HCT116 (cell line): Measurements from ENCODE around the gene PPFIBP1. TPM values are rescaled to one million over a fixed set of nuclear protein-coding genes. Genes with fewer than 3 reads are reported as not detected.

Source experiments
- ATAC-seq: fragments of 200-7000 bp; cut with Tn5 transposase; 2 replicates; pipeline ENCODE4 v1.9.1; 2020; ENCODE audit warnings: mild to moderate bottlenecking, moderate library complexity
- BruUV-seq: library from RNA; stranded (reverse); fragments of 400-500 nt; replicated peaks from 2 replicates; lab custom pipeline; 2021; lab: Mats Ljungman, UMichigan
- CTCF ChIA-PET: fragments of 300-600 bp; sonication (Branson Sonifier 250); formaldehyde crosslinking; loops from one replicate; lab custom pipeline; 2021; ENCODE audit warnings: antibody characterized with exemption; lab: Charles Lee
- POLR2A ChIA-PET: fragments of 300-600, 350-600 bp; sonication (Branson Sonifier 250); formaldehyde crosslinking; loops from one replicate; lab custom pipeline; 2021; ENCODE audit warnings: antibody characterized with exemption; lab: Charles Lee
- RAD21 ChIA-PET, 2 experiments: fragments of 300-600 bp; sonication (Branson Sonifier 250); formaldehyde crosslinking; loops; one replicate each; lab custom pipeline; 2023; ENCODE audit warnings: low total read pairs in 2 of 2; ENCODE audit not compliant: uncharacterized antibody in 2 of 2, unreplicated experiment in 2 of 2, low non-redundant PET in 1 of 2; lab: Charles Lee
- DNase-seq: peaks from one replicate; pipeline ENCODE4 v3.0.0-alpha.2; 2010; ENCODE audit warnings: low read depth, low spot score
- H2AFZ ChIP-seq: fragments of 200-600 bp; shearing (Covaris generic), sonication (generic); 2 replicates; pipeline ENCODE4 v1.6.1; 2017; ENCODE audit warnings: low read depth, mixed run types, mixed read lengths, antibody characterized with exemption, low read length; ENCODE audit not compliant: poor library complexity, severe bottlenecking
- H3K27ac ChIP-seq: 2 replicates; pipeline ENCODE4 v1.5.1; 2012; ENCODE audit warnings: low read depth, low read length
- H3K27me3 ChIP-seq: fragments of 200-600 bp; sonication (generic); 2 replicates; pipeline ENCODE4 v1.6.1; 2016; ENCODE audit warnings: mixed run types, low read length, mixed read lengths; ENCODE audit not compliant: insufficient read depth
- H3K36me3 ChIP-seq, 2 experiments: fragments of 200-500 bp in 1 of 2; fragments of 200-600 bp in 1 of 2; sonication (Bioruptor generic) in 1 of 2; sonication (generic) in 1 of 2; 2 replicates each; pipeline versions ENCODE4 v1.5.1 to v1.6.1; 2014 to 2016; ENCODE audit warnings: low read length in 2 of 2, inconsistent platforms in 1 of 2, mixed read lengths in 1 of 2, mixed run types in 1 of 2; ENCODE audit not compliant: insufficient read depth in 2 of 2, control insufficient read depth in 1 of 2
- H3K4me1 ChIP-seq, 2 experiments: fragments of 200-600 bp in 1 of 2; sonication (generic) in 1 of 2; 2 replicates each; pipeline versions ENCODE4 v1.5.1 to v1.6.1; 2012 to 2017; ENCODE audit warnings: low read length in 2 of 2, inconsistent platforms in 1 of 2, mild to moderate bottlenecking in 1 of 2, mixed read lengths in 1 of 2, mixed run types in 1 of 2, moderate library complexity in 1 of 2; ENCODE audit not compliant: insufficient read depth in 2 of 2, control insufficient read depth in 1 of 2
- H3K4me2 ChIP-seq: fragments of 200-600 bp; sonication (generic); 2 replicates; pipeline ENCODE4 v1.6.1; 2017; ENCODE audit warnings: mixed run types, low read length, mixed read lengths
- H3K4me3 ChIP-seq, 2 experiments: fragments of 200-600 bp in 1 of 2; sonication (generic) in 1 of 2; replicated peaks in 1 of 2; 2 replicates each; pipeline ENCODE4 v1.5.1; 2011 to 2016; ENCODE audit warnings: low read length in 2 of 2, control low read depth in 1 of 2, low read depth in 1 of 2, mild to moderate bottlenecking in 1 of 2, mixed read lengths in 1 of 2, mixed run types in 1 of 2
- H3K79me2 ChIP-seq: fragments of 200-600 bp; sonication (generic); 2 replicates; pipeline ENCODE4 v1.6.1; 2017; ENCODE audit warnings: mild to moderate bottlenecking, mixed run types, low read length, moderate library complexity, mixed read lengths; ENCODE audit not compliant: insufficient read depth
- H3K9ac ChIP-seq: fragments of 200-600 bp; sonication (generic); 2 replicates; pipeline ENCODE4 v1.6.1; 2016; ENCODE audit warnings: low read length, mixed read lengths
- H3K9me2 ChIP-seq: fragments of 200-600 bp; sonication (generic), shearing (Covaris generic); 2 replicates; pipeline ENCODE4 v1.6.1; 2017; ENCODE audit warnings: mixed run types, mild to moderate bottlenecking, moderate library complexity; ENCODE audit not compliant: insufficient read depth
- H3K9me3 ChIP-seq, 2 experiments: fragments of 200-500 bp in 1 of 2; fragments of 200-600 bp in 1 of 2; sonication (Bioruptor generic) in 1 of 2; sonication (generic) in 1 of 2; 2 replicates each; pipeline ENCODE4 v1.6.1; 2014 to 2017; ENCODE audit warnings: low read length in 2 of 2, mixed read lengths in 2 of 2, inconsistent platforms in 1 of 2, low read depth in 1 of 2, mild to moderate bottlenecking in 1 of 2, mixed run types in 1 of 2, moderate library complexity in 1 of 2; ENCODE audit not compliant: control insufficient read depth in 1 of 2, insufficient read depth in 1 of 2
- H4K20me1 ChIP-seq: fragments of 200-600 bp; sonication (generic), shearing (Covaris generic); 2 replicates; pipeline ENCODE4 v1.6.1; 2017; ENCODE audit warnings: mixed run types, mild to moderate bottlenecking, moderate library complexity; ENCODE audit not compliant: insufficient read depth
- CTCF ChIP-seq, 3 experiments: fragments of 200-600 bp in 1 of 3; sonication (generic) in 1 of 3; IDR thresholded peaks in 2 of 3; conservative IDR thresholded peaks in 1 of 3; 2 replicates each; pipeline ENCODE4 v1.5.1; 2012 to 2017; ENCODE audit warnings: low read depth in 2 of 3, low read length in 2 of 3, antibody characterized with exemption in 1 of 3, borderline replicate concordance in 1 of 3, control low read depth in 1 of 3, mild to moderate bottlenecking in 1 of 3, mixed read lengths in 1 of 3, mixed run types in 1 of 3, moderate library complexity in 1 of 3; ENCODE audit not compliant: insufficient read depth in 1 of 3
- FOSL1 ChIP-seq: IDR thresholded peaks from 2 replicates; pipeline ENCODE4 v1.6.1; 2012; ENCODE audit warnings: low read depth
- POLR2A ChIP-seq: IDR thresholded peaks from 2 replicates; pipeline ENCODE4 v1.7.0; 2011; ENCODE audit warnings: borderline replicate concordance; ENCODE audit not compliant: insufficient read depth, insufficient read length; ENCODE audit errors: extremely low read depth
- RAD21 ChIP-seq: IDR thresholded peaks from 2 replicates; pipeline ENCODE4 v1.6.1; 2012; ENCODE audit warnings: low read depth, mild to moderate bottlenecking
- ZFX ChIP-seq: fragments of 450-650 bp; IDR thresholded peaks from 2 replicates; pipeline ENCODE4 v1.6.1; 2017
- intact Hi-C: fragments of 100-400 bp; cut with micrococcal nuclease; formaldehyde crosslinking; loops from 2 replicates; pipeline ENCODE4 v1.10.0; 2022
- total RNA-seq: library from RNA; stranded (reverse); gene quantifications from one replicate; pipeline ENCODE4 v1.2.1, GENCODE V29; 2021; ENCODE audit not compliant: unreplicated experiment
- TF ChIP-seq, protein P1 (sequence below): IDR thresholded peaks from 2 replicates; pipeline ENCODE4 v1.6.1; 2012; ENCODE audit warnings: low read depth

The PPFIBP1 gene
- total RNA-seq, 1 experiment from 2014 or later, result 102 TPM

GRCh38 chr12:27516625-27517024 lies 7.4 kb upstream of the PPFIBP1 start:
- Histone ChIP-seq H3K36me3 (no peaks in the 10 kb centered on the region), H3K79me2 (no peaks in the 10 kb centered on the region), H3K4me2 (no peak overlapping the region), H4K20me1 (no peaks in the 10 kb centered on the region), H3K27ac (no peak overlapping the region), H3K9me2 (no peaks in the 10 kb centered on the region), H3K9me3 (no peaks in the 10 kb centered on the region), H3K27me3 (no peaks in the 10 kb centered on the region), H3K4me1 (no peaks in the 10 kb centered on the region), H3K4me3 (no peak overlapping the region), H2AFZ (no peak overlapping the region), H3K9ac (no peak overlapping the region)
- ChIA-PET CTCF (no interaction called here), RAD21 (no interaction called here), POLR2A (no interaction called here)
- TF ChIP-seq, protein P1, sequence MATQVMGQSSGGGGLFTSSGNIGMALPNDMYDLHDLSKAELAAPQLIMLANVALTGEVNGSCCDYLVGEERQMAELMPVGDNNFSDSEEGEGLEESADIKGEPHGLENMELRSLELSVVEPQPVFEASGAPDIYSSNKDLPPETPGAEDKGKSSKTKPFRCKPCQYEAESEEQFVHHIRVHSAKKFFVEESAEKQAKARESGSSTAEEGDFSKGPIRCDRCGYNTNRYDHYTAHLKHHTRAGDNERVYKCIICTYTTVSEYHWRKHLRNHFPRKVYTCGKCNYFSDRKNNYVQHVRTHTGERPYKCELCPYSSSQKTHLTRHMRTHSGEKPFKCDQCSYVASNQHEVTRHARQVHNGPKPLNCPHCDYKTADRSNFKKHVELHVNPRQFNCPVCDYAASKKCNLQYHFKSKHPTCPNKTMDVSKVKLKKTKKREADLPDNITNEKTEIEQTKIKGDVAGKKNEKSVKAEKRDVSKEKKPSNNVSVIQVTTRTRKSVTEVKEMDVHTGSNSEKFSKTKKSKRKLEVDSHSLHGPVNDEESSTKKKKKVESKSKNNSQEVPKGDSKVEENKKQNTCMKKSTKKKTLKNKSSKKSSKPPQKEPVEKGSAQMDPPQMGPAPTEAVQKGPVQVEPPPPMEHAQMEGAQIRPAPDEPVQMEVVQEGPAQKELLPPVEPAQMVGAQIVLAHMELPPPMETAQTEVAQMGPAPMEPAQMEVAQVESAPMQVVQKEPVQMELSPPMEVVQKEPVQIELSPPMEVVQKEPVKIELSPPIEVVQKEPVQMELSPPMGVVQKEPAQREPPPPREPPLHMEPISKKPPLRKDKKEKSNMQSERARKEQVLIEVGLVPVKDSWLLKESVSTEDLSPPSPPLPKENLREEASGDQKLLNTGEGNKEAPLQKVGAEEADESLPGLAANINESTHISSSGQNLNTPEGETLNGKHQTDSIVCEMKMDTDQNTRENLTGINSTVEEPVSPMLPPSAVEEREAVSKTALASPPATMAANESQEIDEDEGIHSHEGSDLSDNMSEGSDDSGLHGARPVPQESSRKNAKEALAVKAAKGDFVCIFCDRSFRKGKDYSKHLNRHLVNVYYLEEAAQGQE, result no peak
- TF ChIP-seq RAD21, result no peak
- no peak for TF ChIP-seq POLR2A
- no peak for TF ChIP-seq FOSL1
- TF ChIP-seq CTCF (IDR thresholded peaks at IDR 0.05 in 2 of 3, conservative IDR thresholded peaks at IDR 0.05 in 1 of 3; ENCODE audit: borderline replicate concordance in 1 of 3, insufficient read depth in 1 of 3, low read depth in 2 of 3, low read length in 2 of 3), result no peak
- no peak for TF ChIP-seq ZFX
- DNase-seq (no peak), ATAC-seq (no peak)
- intact Hi-C loops, result no loop called here
- BruUV-seq, result no TSS peak
